H1 (cell line): ENCODE results near the gene APOL3. TPM values are rescaled to one million over a fixed set of nuclear protein-coding genes. Genes with fewer than 3 reads are reported as not detected.

Experiments
- CTCF ChIA-PET: fragments of 300-600 bp; sonication (Branson Sonifier 250); formaldehyde crosslinking; loops from one replicate; lab custom pipeline; 2021; ENCODE audit not compliant: partially characterized antibody; lab: Charles Lee
- POLR2A ChIA-PET: fragments of 300-600 bp; sonication (Branson Sonifier 250); formaldehyde crosslinking; loops from one replicate; lab custom pipeline; 2021; ENCODE audit warnings: inconsistent platforms; ENCODE audit not compliant: partially characterized antibody; lab: Charles Lee
- DNase-seq, 2 experiments: peaks; one replicate each; pipeline versions ENCODE4 v3.0.0 to v3.0.0-alpha.2; 2010 to 2022; ENCODE audit warnings: low spot score in 2 of 2, low read depth in 1 of 2, mixed read lengths in 1 of 2
- FAIRE-seq: peaks from 2 replicates; lab custom pipeline; 2011; peaks lifted over from hg19 to GRCh38; lab: Jason Lieb, UNC
- H2AFZ ChIP-seq: 2 replicates; pipeline ENCODE4 v1.8.1; 2012; ENCODE audit warnings: low read length, inconsistent platforms
- H2AK5ac ChIP-seq: 2 replicates; pipeline ENCODE4 v1.6.1; 2013; ENCODE audit warnings: low read depth, low read length
- H2BK120ac ChIP-seq: replicated peaks from 2 replicates; pipeline ENCODE3; 2013; ENCODE audit warnings: low read depth, low read length, inconsistent platforms
- H2BK12ac ChIP-seq: 2 replicates; pipeline ENCODE4 v1.6.1; 2013; ENCODE audit warnings: low read depth, low read length
- H2BK15ac ChIP-seq: 2 replicates; pipeline ENCODE4 v1.6.1; 2013; ENCODE audit warnings: low read length
- H2BK20ac ChIP-seq: 2 replicates; pipeline ENCODE4 v1.6.1; 2013; ENCODE audit warnings: low read length
- H2BK5ac ChIP-seq: 2 replicates; pipeline ENCODE4 v1.6.1; 2013; ENCODE audit warnings: low read depth, low read length
- H3K14ac ChIP-seq: 2 replicates; pipeline ENCODE4 v1.6.1; 2013; ENCODE audit warnings: inconsistent platforms; ENCODE audit not compliant: insufficient read length
- H3K18ac ChIP-seq: 2 replicates; pipeline ENCODE4 v1.6.1; 2013; ENCODE audit warnings: low read length; ENCODE audit errors: extremely low read depth
- H3K23ac ChIP-seq: 2 replicates; pipeline ENCODE4 v1.6.1; 2013; ENCODE audit warnings: inconsistent platforms; ENCODE audit not compliant: insufficient read length
- H3K23me2 ChIP-seq: 2 replicates; pipeline ENCODE4 v1.6.1; 2013; ENCODE audit warnings: low read depth, low read length
- H3K27ac ChIP-seq: 2 replicates; pipeline ENCODE4 v1.6.1; 2011; ENCODE audit warnings: low read depth, low read length, inconsistent platforms
- H3K27me3 ChIP-seq, 4 experiments: replicated peaks in 1 of 4; 1 replicate in 1 of 4; 2 replicates in 3 of 4; pipeline versions ENCODE4 v1.6.1 to v1.8.1; 2011 to 2013; ENCODE audit warnings: low read length in 3 of 4, mild to moderate bottlenecking in 3 of 4, inconsistent platforms in 2 of 4, mixed read lengths in 2 of 4, moderate library complexity in 1 of 4; ENCODE audit not compliant: control insufficient read depth in 3 of 4, insufficient read depth in 3 of 4; ENCODE audit errors: extremely low read depth in 1 of 4
- H3K36me3 ChIP-seq, 4 experiments: 2 replicates each; pipeline versions ENCODE4 v1.6.1 to v1.8.1; 2011 to 2013; ENCODE audit warnings: mild to moderate bottlenecking in 4 of 4, low read length in 3 of 4, moderate library complexity in 2 of 4, control low read depth in 1 of 4, inconsistent platforms in 1 of 4; ENCODE audit not compliant: insufficient read depth in 4 of 4, control insufficient read depth in 2 of 4
- H3K4ac ChIP-seq: replicated peaks from 2 replicates; pipeline ENCODE3; 2013; ENCODE audit warnings: low read length, low read depth, mixed read lengths, inconsistent platforms; ENCODE audit not compliant: insufficient read length
- H3K4me1 ChIP-seq, 4 experiments: replicated peaks in 1 of 4; 1 replicate in 1 of 4; 2 replicates in 3 of 4; pipeline versions ENCODE4 v1.6.1 to v1.8.1; 2011 to 2013; ENCODE audit warnings: low read length in 3 of 4, inconsistent platforms in 2 of 4, mixed read lengths in 1 of 4; ENCODE audit not compliant: insufficient read depth in 4 of 4, control insufficient read depth in 3 of 4
- H3K4me2 ChIP-seq, 2 experiments: 2 replicates each; pipeline versions ENCODE4 v1.6.1 to v1.8.1; 2011 to 2013; ENCODE audit warnings: low read depth in 2 of 2, low read length in 2 of 2, control low read depth in 1 of 2, inconsistent platforms in 1 of 2, mild to moderate bottlenecking in 1 of 2; ENCODE audit not compliant: insufficient read depth in 1 of 2
- H3K4me3 ChIP-seq, 4 experiments: fragments of 200-600, 300-600 bp in 1 of 4; sonication (generic), shearing (Covaris generic), sonication (Bioruptor Twin) in 1 of 4; 2 replicates each; pipeline versions ENCODE4 v1.5.1 to v1.8.1; 2011 to 2016; ENCODE audit warnings: low read length in 4 of 4, low read depth in 3 of 4, control low read depth in 2 of 4, inconsistent platforms in 2 of 4, mild to moderate bottlenecking in 2 of 4, mixed read lengths in 1 of 4, moderate library complexity in 1 of 4; ENCODE audit not compliant: insufficient read depth in 2 of 4; ENCODE audit errors: extremely low read depth in 1 of 4
- H3K56ac ChIP-seq: replicated peaks from 2 replicates; pipeline ENCODE3; 2013; ENCODE audit warnings: low read depth, mild to moderate bottlenecking, mixed read lengths, low read length, inconsistent platforms; ENCODE audit not compliant: insufficient read length
- H3K79me1 ChIP-seq: 2 replicates; pipeline ENCODE4 v1.6.1; 2013; ENCODE audit warnings: low read depth, low read length, control low read depth
- H3K79me2 ChIP-seq, 2 experiments: 2 replicates each; pipeline versions ENCODE4 v1.6.1 to v1.8.1; 2012 to 2013; ENCODE audit warnings: low read length in 2 of 2, mild to moderate bottlenecking in 2 of 2, inconsistent platforms in 1 of 2; ENCODE audit not compliant: insufficient read depth in 2 of 2, control insufficient read depth in 1 of 2
- H3K9ac ChIP-seq, 4 experiments: replicated peaks in 1 of 4; 1 replicate in 1 of 4; 2 replicates in 3 of 4; pipeline versions ENCODE4 v1.6.1 to v1.8.1; 2011 to 2013; ENCODE audit warnings: low read depth in 3 of 4, low read length in 3 of 4, control low read depth in 2 of 4, mild to moderate bottlenecking in 2 of 4, moderate library complexity in 2 of 4, inconsistent platforms in 1 of 4; ENCODE audit errors: extremely low read depth in 1 of 4
- H3K9me3 ChIP-seq, 2 experiments: 2 replicates each; pipeline versions ENCODE4 v1.6.1 to v1.8.1; 2012 to 2013; ENCODE audit warnings: mild to moderate bottlenecking in 2 of 2, moderate library complexity in 2 of 2, control low read depth in 1 of 2, inconsistent platforms in 1 of 2, low read depth in 1 of 2, low read length in 1 of 2, mixed read lengths in 1 of 2; ENCODE audit not compliant: insufficient read depth in 2 of 2
- H4K20me1 ChIP-seq, 2 experiments: replicated peaks in 1 of 2; 2 replicates each; pipeline versions ENCODE3 to v1.8.1; 2011 to 2013; ENCODE audit warnings: inconsistent platforms in 2 of 2, low read length in 2 of 2, mild to moderate bottlenecking in 1 of 2; ENCODE audit not compliant: insufficient read depth in 2 of 2, control insufficient read depth in 1 of 2
- H4K5ac ChIP-seq: 2 replicates; pipeline ENCODE4 v1.6.1; 2013; ENCODE audit warnings: low read length, low read depth, mixed read lengths, inconsistent platforms; ENCODE audit not compliant: insufficient read length
- H4K8ac ChIP-seq: 2 replicates; pipeline ENCODE4 v1.8.0; 2013; ENCODE audit warnings: mild to moderate bottlenecking, moderate library complexity, low read length, inconsistent platforms; ENCODE audit not compliant: insufficient read depth; ENCODE audit errors: extremely low read depth
- H4K91ac ChIP-seq: replicated peaks from 2 replicates; pipeline ENCODE3; 2013; ENCODE audit warnings: low read length, mixed read lengths, inconsistent platforms; ENCODE audit not compliant: insufficient read length
- CBX8 ChIP-seq: fragments of 300-800, 300-1000 bp; sonication (generic); IDR thresholded peaks from 2 replicates; pipeline ENCODE4 v1.7.1; 2016; ENCODE audit warnings: low read depth, low read length, borderline replicate concordance
- CEBPB ChIP-seq: IDR thresholded peaks from 2 replicates; pipeline ENCODE4 v1.6.1; 2012; ENCODE audit warnings: low read depth, low read length
- KDM1A ChIP-seq: fragments of 200-600, 300-600 bp; sonication (generic); IDR thresholded peaks from 2 replicates; pipeline ENCODE4 v1.7.1; 2016; ENCODE audit warnings: mild to moderate bottlenecking, low read length, borderline replicate concordance
- SIN3A ChIP-seq, 2 experiments: IDR thresholded peaks in 1 of 2; conservative IDR thresholded peaks in 1 of 2; 2 replicates each; pipeline ENCODE4 v1.6.1; 2011 to 2012; ENCODE audit warnings: low read length in 2 of 2, improper control_type of control experiment in 1 of 2, low read depth in 1 of 2, mild to moderate bottlenecking in 1 of 2
- YY1 ChIP-seq: IDR thresholded peaks from 2 replicates; pipeline ENCODE4 v1.6.1; 2011; ENCODE audit warnings: low read depth, mild to moderate bottlenecking, low read length
- WGBS, 2 experiments: shearing (Covaris generic) in 1 of 2; methylation state at CpG; one replicate each; pipeline versions ENCODE4 v1.1.6 to v1.1.7; 2013 to 2015; ENCODE audit warnings: low lambda C conversion rate in 2 of 2, mixed read lengths in 2 of 2, inconsistent platforms in 1 of 2, low coverage in 1 of 2, missing lambda C conversion rate in 1 of 2; ENCODE audit not compliant: insufficient replicate concordance in 2 of 2, insufficient coverage in 1 of 2, insufficient read length in 1 of 2; ENCODE audit errors: extremely low coverage in 1 of 2, missing lambda C conversion rate in 1 of 2; 5-methylcytosine and 5-hydroxymethylcytosine counted together
- polyA plus RNA-seq, 7 experiments: library from polyadenylated mRNA; depleted of rRNA in 3 of 7; stranded (reverse) in 5 of 7; unstranded in 2 of 7; fragments of >200 nt in 5 of 7; fragments of 200-250 nt in 2 of 7; gene quantifications; 1 replicate in 5 of 7; 2 replicates in 1 of 7; 4 replicates in 1 of 7; pipeline versions ENCODE4 v1.2.1 to v1.2.3, GENCODE V29; 2011 to 2013; ENCODE audit warnings: missing spikeins in 2 of 7, mixed read lengths in 2 of 7
- total RNA-seq: library from RNA; stranded (reverse); fragmentation: NEBNext Ultra II Directional; extraction: Animal tissue kit (Norgen Biotek cat#: 25700); gene quantifications from 2 replicates; pipeline ENCODE4 v1.2.1, GENCODE V29; 2021

APOL3 gene
- total and polyA plus RNA-seq, 2 of the 8 experiments (the other 6 are each of a cell fraction or from before 2014, with no cell fraction given): 0.12 TPM; not detected in 1

- Histone ChIP-seq H2BK120ac (no peak overlapping the region), H3K79me2 (no peaks in the 10 kb centered on the region), H4K20me1 (no peaks in the 10 kb centered on the region), H3K4me2 (no peak overlapping the region), H3K14ac (no peak overlapping the region), H3K27me3 (no peaks in the 10 kb centered on the region; a peak in 1 of 7 replicates), H3K79me1 (no peaks in the 10 kb centered on the region), H3K4me3 (no peak overlapping the region), H3K4ac (no peak overlapping the region), H2BK12ac (no peak overlapping the region), H2AFZ (no peak overlapping the region), H4K8ac (no peak overlapping the region), H2BK20ac (no peak overlapping the region), H3K23me2 (0 out of 2 replicates have a peak, but pooled peaks cover 1% of the 10 kb centered on the region), H2BK5ac (no peak overlapping the region), H2BK15ac (no peak overlapping the region), H4K5ac (no peak overlapping the region), H4K91ac (no peak overlapping the region), H3K9ac (no peak overlapping the region), H3K56ac (no peak overlapping the region), H3K4me1 (peaks cover 5 to 11% (median 9%) of the 10 kb centered on the region in 4 experiments), H3K23ac (no peak overlapping the region), H3K18ac (no peak overlapping the region), H3K9me3 (no peaks in the 10 kb centered on the region), H3K27ac (no peak overlapping the region), H2AK5ac (no peak overlapping the region), H3K36me3 (no peaks in the 10 kb centered on the region)
- 92% methylated on average over 4 of the region's 5 CpGs; no CpG with 5 or more reads in 1 of the 2 experiments for WGBS, 2 experiments
- no peak for DNase-seq
- ChIA-PET POLR2A (no interaction called here), CTCF (interaction anchor here (0.5 to 8.4 kb wide), 8 partner anchors 13 to 787 kb away, joined by 3 to 86 read pairs (median 3); no protein-coding TSS in a partner anchor)
- no peak for FAIRE-seq
- TF ChIP-seq YY1: no peak
- TF ChIP-seq CEBPB: no peak
- no peak for TF ChIP-seq CBX8
- TF ChIP-seq SIN3A (conservative IDR thresholded peaks at IDR 0.05 in 1 of 2, IDR thresholded peaks at IDR 0.05 in 1 of 2; ENCODE audit: low read depth in 1 of 2, low read length in 2 of 2): no peak
- no peak for TF ChIP-seq KDM1A
Observed at GRCh38 chr22:36143066-36143815, 17.3 kb downstream of the APOL3 start.
